NT2/D1 (cell line): ENCODE results near the gene HAAO.

Experiments used
- SUZ12 ChIP-seq: IDR thresholded peaks from 2 replicates; pipeline ENCODE4 v1.6.1; 2011; ENCODE audit not compliant: insufficient read length, insufficient read depth; ENCODE audit errors: extremely low read depth
- YY1 ChIP-seq: IDR thresholded peaks from 2 replicates; pipeline ENCODE4 v1.6.1; 2011; ENCODE audit not compliant: insufficient read length, insufficient read depth

DNA sequence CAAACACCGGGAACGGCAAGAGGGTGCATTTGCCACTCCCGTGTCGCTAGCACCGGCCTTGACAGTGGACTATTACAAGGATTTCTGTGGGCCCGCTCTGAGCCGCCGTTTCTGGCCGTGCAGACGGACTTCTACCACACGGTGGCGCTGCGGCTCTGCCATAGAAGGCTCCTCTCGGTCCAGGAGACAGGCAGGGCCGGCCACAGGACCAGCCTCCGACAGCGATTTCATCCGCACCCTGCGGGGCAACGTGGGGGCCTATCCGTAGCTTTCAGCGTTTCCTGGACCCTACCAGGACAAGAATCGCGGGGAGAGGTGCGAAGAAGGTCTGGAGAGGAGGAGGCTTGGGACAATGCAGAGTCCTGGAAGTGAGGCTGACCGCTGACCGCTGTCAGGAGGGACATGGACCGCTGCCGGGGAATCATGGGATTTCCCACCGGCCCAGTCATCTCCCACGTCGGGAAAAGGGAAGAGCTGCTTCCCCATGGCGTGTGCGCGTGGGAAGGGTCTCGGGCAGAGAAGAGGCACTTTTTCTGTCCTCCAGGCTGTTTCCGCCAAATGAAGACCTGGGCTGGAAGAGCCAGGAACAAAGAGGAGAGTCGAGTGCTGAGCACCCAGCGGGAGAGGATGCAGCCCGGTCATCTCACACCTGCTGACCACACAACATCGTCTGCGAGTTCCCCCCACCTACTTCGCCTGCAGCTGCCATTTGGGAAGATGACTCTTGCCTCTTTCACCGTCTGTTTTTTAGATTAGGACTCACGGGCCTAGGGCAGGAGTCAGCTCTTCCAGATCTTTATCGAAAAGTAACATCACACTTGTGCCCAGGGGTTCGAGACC is 35.5 kb upstream of the HAAO start:
- TF ChIP-seq SUZ12 = no peak
- no peak for TF ChIP-seq YY1
